WI38 (cell line): Measurements from ENCODE around the gene TAB2.

Experiments
- H3K4me3 ChIP-seq: 2 replicates; pipeline ENCODE4 v1.5.1; 2011; ENCODE audit warnings: low read depth, mild to moderate bottlenecking, control low read depth, low read length
- TF ChIP-seq, protein P1 (sequence below): IDR thresholded peaks from 2 replicates; pipeline ENCODE4 v1.5.1; 2012; ENCODE audit warnings: low read depth, mild to moderate bottlenecking, control low read depth, low read length

Gene TAB2

DNA sequence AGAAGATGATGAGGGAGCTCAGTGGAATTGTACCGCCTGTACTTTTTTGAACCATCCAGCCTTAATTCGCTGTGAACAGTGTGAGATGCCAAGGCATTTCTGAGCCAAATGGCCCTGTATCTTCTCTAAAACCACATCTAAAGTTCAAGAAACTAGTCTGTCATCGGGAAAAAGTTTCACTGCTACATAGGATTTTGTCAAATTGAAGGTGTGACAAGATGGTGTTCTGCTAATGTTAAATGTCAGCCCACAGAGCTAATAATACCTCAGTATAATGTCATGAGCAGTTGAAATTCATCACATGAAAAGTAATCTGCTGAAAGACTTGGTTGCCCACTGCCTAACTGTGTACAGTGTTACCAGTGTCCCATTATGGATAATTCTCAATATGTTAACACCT lies 92.1 kb downstream of the TAB2 start:
- H3K4me3 ChIP-seq: no peak overlapping the region
- TF ChIP-seq, protein P1, sequence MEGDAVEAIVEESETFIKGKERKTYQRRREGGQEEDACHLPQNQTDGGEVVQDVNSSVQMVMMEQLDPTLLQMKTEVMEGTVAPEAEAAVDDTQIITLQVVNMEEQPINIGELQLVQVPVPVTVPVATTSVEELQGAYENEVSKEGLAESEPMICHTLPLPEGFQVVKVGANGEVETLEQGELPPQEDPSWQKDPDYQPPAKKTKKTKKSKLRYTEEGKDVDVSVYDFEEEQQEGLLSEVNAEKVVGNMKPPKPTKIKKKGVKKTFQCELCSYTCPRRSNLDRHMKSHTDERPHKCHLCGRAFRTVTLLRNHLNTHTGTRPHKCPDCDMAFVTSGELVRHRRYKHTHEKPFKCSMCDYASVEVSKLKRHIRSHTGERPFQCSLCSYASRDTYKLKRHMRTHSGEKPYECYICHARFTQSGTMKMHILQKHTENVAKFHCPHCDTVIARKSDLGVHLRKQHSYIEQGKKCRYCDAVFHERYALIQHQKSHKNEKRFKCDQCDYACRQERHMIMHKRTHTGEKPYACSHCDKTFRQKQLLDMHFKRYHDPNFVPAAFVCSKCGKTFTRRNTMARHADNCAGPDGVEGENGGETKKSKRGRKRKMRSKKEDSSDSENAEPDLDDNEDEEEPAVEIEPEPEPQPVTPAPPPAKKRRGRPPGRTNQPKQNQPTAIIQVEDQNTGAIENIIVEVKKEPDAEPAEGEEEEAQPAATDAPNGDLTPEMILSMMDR: no peak

DNA sequence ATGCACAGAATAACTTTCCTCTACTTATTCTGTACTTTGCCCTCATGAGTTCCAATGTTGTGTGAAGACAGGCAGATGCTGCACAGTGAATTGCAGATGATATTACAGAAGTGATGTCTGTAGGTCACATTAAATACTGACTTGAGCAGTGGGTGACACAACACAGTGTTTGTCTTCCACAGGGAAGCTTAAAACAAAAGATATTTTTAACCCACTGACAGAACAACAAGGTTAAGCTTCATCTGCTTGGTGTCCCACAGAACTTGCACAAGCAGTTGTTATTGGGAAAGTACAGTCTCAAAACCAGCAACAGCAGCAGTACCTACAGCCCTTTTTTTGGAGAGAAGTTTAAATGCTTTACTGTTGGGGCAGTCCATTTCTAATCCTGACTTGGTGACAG lies 93.0 kb downstream of the TAB2 start:
- TF ChIP-seq, protein P1: no peak
- H3K4me3 ChIP-seq: no peak overlapping the region

DNA sequence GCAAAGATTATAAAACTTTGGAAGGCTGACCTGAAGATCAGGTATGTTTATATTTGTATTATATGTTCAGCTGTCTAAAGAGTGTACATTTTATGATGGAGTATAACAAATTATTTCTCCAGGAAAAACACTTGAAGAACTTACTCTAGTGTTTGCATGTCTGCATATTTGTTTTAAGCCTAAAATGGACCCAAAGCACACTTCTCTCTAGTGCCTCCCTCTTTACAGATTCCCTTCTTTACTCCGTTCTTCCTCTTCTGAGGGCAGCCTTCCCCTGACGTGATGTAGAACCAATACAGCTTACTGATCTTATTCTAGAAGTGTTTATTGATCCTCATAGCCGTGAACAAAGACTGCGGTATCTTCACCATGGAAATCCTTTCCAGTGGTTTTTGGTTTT lies 96.5 kb downstream of the TAB2 start:
- no peak overlapping the region for H3K4me3 ChIP-seq
- TF ChIP-seq, protein P1: no peak

DNA sequence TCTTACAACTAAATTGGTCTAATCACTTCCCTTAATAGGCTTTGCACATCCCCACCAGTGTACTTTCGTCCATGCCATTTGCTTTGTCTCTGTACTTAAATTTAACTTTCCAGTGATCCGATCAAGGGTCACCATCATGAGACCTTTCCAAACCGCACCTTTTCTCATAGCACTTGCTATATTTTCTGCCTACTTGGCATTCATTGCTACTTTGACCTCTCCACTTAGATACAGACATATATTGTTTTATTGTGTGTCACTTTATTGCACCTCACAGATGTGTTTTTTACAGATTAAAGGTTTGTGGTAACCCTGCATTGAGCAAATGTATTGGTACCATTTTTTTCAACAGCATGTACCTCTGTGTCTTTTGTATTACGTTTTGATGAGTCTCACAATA lies 97.3 kb downstream of the TAB2 start:
- TF ChIP-seq, protein P1: no peak
- H3K4me3 ChIP-seq: no peak overlapping the region

DNA sequence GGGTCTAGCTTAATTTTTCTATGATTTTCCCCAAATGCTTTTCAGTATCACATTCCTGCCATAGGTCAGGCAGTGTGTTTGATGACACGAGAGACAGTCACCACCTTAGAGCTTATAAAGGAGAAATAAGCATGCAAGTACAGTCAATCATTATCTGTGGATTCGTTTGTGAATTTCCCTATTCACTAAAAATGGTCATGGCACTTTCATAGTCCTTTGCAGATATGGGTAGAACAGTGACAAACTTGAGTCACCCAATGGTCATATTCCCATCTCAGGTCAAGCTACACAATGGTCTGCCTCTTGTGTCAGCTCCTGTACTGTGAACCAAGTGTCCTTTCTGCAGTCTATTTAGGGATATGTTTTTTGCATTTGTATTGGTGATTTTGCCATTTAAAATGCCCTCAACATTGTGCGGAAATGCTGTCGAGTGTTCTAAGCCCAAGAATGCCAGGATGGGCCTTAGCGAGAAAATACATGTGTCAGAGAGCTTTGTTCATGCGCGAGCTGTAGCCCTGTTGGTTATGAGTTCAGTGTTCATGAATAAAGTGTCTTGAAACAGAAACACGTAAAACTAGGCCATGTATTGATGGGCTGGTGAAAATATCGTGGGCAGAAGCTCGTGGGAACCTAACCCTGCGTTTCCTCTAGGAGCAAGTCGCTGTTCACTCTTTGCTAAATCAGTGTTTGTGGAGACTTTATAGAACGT lies 102.3 kb downstream of the TAB2 start:
- H3K4me3 ChIP-seq: no peak overlapping the region
- TF ChIP-seq, protein P1: no peak

DNA sequence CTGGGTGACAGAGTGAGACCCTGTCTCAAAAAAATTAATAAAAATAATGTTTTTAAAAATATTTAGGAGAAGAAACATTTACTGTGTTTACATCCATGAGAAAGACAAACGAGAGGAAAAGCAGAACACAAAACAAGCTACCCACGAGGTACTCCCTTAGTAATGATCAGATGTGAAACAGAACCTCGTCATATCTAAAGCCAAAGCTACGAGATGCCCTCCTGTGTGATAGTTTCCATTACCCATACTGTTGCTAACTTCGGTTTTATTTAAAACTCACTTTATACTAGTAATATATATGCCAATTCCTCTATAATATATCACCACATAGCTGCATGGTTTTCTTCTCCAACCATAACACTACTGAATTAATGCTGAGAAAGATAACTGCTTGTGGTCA lies 103.6 kb downstream of the TAB2 start:
- no peak overlapping the region for H3K4me3 ChIP-seq
- TF ChIP-seq, protein P1: no peak

DNA sequence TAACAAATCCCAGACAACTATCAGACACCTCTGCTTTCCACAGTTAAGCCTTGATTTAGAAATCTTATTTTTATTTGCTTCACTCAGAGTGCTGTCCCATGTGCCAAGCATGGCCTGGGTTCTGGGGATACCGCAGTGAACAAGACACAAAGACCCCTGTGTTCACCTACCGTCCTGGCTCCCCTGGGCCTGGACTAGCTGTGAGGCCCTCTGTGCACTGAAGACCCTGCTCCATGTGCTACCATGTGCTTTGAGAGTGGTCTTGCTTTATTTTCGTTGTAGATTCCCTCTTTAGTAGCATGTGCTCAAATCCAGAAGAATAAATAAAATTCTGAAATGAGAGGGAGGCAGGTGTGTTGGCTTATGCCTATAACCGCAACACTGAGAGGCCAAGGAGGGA lies 105.1 kb downstream of the TAB2 start:
- TF ChIP-seq, protein P1: no peak
- no peak overlapping the region for H3K4me3 ChIP-seq
